GM10847 (cell line): ENCODE results near the gene SMCO4.

ENCODE experiments used
- POLR2A ChIP-seq: IDR thresholded peaks from 2 replicates; pipeline ENCODE4 v1.6.1; 2011; ENCODE audit not compliant: insufficient read length; ENCODE audit errors: extremely low read depth

The SMCO4 gene

GRCh38 chr11:93524173-93524536 lies 19.0 kb downstream of the SMCO4 start:
- no peak for TF ChIP-seq POLR2A

GRCh38 chr11:93520726-93521509 lies 22.3 kb downstream of the SMCO4 start:
- TF ChIP-seq POLR2A = no peak

GRCh38 chr11:93519179-93519578 lies 24.0 kb downstream of the SMCO4 start:
- TF ChIP-seq POLR2A = no peak

GRCh38 chr11:93518081-93518480 lies 25.1 kb downstream of the SMCO4 start:
- TF ChIP-seq POLR2A = no peak

- no peak for TF ChIP-seq POLR2A
These were observed 25.6 kb downstream of the SMCO4 start for GRCh38 chr11:93517611-93518010.

- no peak for TF ChIP-seq POLR2A
These were observed 26.1 kb downstream of the SMCO4 start for GRCh38 chr11:93517041-93517440.

GRCh38 chr11:93515441-93516025 lies 27.7 kb downstream of the SMCO4 start:
- no peak for TF ChIP-seq POLR2A

GRCh38 chr11:93514712-93515111 lies 28.5 kb downstream of the SMCO4 start:
- no peak for TF ChIP-seq POLR2A

- no peak for TF ChIP-seq POLR2A
These were observed 29.4 kb downstream of the SMCO4 start for GRCh38 chr11:93513772-93514171.

GRCh38 chr11:93512949-93513667 lies 30.1 kb downstream of the SMCO4 start:
- no peak for TF ChIP-seq POLR2A

- no peak for TF ChIP-seq POLR2A
These were observed 31.1 kb downstream of the SMCO4 start for GRCh38 chr11:93512073-93512475.

GRCh38 chr11:93510196-93510873 lies 32.9 kb downstream of the SMCO4 start:
- no peak for TF ChIP-seq POLR2A

GRCh38 chr11:93507517-93507916 lies 35.7 kb downstream of the SMCO4 start:
- TF ChIP-seq POLR2A = no peak

- TF ChIP-seq POLR2A = no peak
These were observed 37.5 kb downstream of the SMCO4 start for GRCh38 chr11:93505703-93506102.

- no peak for TF ChIP-seq POLR2A
These were observed 38.8 kb downstream of the SMCO4 start for GRCh38 chr11:93504110-93505095.

GRCh38 chr11:93501856-93502255 lies 41.3 kb downstream of the SMCO4 start:
- no peak for TF ChIP-seq POLR2A
